GM21423 (cell line): Measurements from ENCODE around the gene SSH2.

Source experiments
- ATAC-seq: cut with Tn5 transposase; IDR thresholded peaks from one replicate; pipeline ENCODE4 v1.9.1; 2021; ENCODE audit warnings: mild to moderate bottlenecking, moderate library complexity; ENCODE audit not compliant: unreplicated experiment

The SSH2 gene

GRCh38 chr17:29579866-29580771 lies 349.9 kb downstream of the SSH2 start:
- ATAC-seq = peak; percentile 81

GRCh38 chr17:29578626-29579485 lies 351.2 kb downstream of the SSH2 start:
- no peak for ATAC-seq

GRCh38 chr17:29577385-29578211 lies 352.4 kb downstream of the SSH2 start:
- ATAC-seq = no peak

DNA sequence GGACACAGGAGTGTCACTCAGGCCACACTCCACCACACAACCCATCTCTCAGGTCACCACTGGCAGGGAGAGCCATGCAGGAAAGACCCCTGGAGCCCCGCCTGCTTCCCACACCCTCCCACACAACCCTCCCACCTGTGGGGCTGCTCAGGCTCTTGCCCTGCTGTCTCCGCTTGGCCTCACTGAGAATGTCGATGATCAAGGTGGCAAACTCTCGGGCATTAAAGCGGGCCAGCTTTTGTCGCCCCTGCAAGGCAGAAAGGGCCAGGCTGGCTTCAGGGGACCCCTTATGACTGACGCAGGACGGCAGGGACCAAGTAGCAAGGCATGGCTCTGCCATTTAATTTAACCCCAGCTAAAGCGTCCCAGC lies 353.0 kb downstream of the SSH2 start:
- no peak for ATAC-seq

DNA sequence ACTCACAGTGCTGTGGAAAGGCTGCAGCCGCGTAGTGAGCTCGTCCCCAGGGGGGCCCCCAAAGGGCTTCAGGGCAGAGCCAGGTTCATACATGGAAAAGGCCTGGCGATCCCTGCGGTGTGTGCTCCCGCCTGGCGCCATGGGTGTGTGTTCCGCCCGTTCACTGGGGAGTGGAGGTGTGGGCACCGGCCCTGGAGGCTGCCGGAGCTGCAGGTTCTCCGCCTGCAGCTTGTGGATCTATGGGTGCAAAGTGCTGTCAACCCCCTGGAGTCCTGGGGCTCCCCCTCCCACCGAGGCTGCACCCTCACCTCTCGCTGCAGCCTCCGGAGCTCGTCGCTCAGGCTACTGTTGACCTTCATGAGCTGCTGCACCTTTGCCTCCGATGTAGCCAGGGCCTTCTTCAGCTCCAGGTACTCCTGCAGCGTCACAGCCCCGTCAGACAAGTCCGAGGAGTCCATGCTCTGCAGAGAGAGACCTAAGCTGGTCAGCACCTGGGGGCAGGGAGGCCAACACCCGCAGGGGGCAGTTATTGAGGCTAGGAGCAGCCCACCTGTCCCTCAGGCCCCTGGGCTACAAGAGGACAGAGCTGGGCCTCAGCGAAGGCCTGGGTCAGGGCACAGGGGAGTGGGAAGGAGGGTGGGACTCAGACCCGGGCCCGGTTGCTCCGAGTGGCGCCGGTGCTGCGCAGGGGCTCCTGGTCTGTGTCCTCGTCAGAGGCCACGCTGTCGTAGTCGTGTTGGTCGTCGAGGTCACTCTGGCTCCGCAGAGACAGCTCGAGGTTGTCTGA lies 353.6 kb downstream of the SSH2 start:
- no peak for ATAC-seq
